Thyroid gland (tissue), 4 donors: Measurements from ENCODE around the gene ATP4A. TPM values are rescaled to one million over a fixed set of nuclear protein-coding genes. Genes with fewer than 3 reads are reported as not detected.

Experiments
- DNase-seq, 2 donors: peaks; one replicate each; pipeline ENCODE4 v3.0.0-alpha.2; 2019
- H3K27ac ChIP-seq, 3 donors: fragments of 200-600 bp; sonication (generic); 1 replicate in 2 of 3; 2 replicates in 1 of 3; pipeline ENCODE4 v1.5.1; 2016 to 2019; ENCODE audit warnings: mild to moderate bottlenecking in 1 of 3, moderate library complexity in 1 of 3
- H3K27me3 ChIP-seq: fragments of 200-600 bp; sonication (generic); one replicate; pipeline ENCODE4 v1.5.1; 2019
- H3K36me3 ChIP-seq, 2 donors: fragments of 200-600 bp; sonication (generic); one replicate each; pipeline ENCODE4 v1.5.1; 2016 to 2019
- H3K4me1 ChIP-seq, 2 donors: fragments of 200-600 bp; sonication (generic); one replicate each; pipeline ENCODE4 v1.5.1; 2017 to 2019
- H3K4me3 ChIP-seq, 3 donors: fragments of 200-600 bp; sonication (generic); replicated peaks in 1 of 3; 1 replicate in 2 of 3; 2 replicates in 1 of 3; pipeline ENCODE4 v1.5.1; 2016; ENCODE audit warnings: mild to moderate bottlenecking in 1 of 3
- H3K9me3 ChIP-seq: fragments of 200-600 bp; sonication (generic); one replicate; pipeline ENCODE4 v1.5.1; 2017
- POLR2A ChIP-seq, 2 donors: fragments of 450-650 bp; IDR thresholded peaks; one replicate each; pipeline ENCODE4 v1.6.1; 2017; ENCODE audit warnings: antibody characterized with exemption in 2 of 2, mild to moderate bottlenecking in 2 of 2, moderate library complexity in 1 of 2
- WGBS, 2 donors: methylation state at CpG; one replicate each; pipeline ENCODE4 v1.1.5; 2017; 5-methylcytosine and 5-hydroxymethylcytosine counted together
- intact Hi-C: fragments of 100-400 bp; cut with DNase I; formaldehyde crosslinking; loops from one replicate; pipeline ENCODE4 v1.15.1; 2023
- total RNA-seq, 4 donors: library from RNA; depleted of rRNA; stranded (reverse); fragments of >200 nt; gene quantifications; one replicate each; pipeline ENCODE4 v1.2.3, GENCODE V29; 2016
- TF ChIP-seq, protein P1 (sequence below), 6 experiments: fragments of 200-600 bp in 3 of 6; fragments of 450-650 bp in 3 of 6; sonication (generic) in 3 of 6; IDR thresholded peaks; one replicate each; pipeline ENCODE4 v1.5.1; 2016 to 2019; ENCODE audit warnings: antibody characterized with exemption in 6 of 6, mild to moderate bottlenecking in 2 of 6, inconsistent platforms in 1 of 6, moderate library complexity in 1 of 6

ATP4A gene
- total RNA-seq, 4 donors from 2014 or later = 0.27 to 1.9 (median 0.33) TPM

- no peaks in the 10 kb centered on the region for H3K27me3 ChIP-seq
- DNase-seq = peak; percentile 95
- H3K4me3 ChIP-seq = peak within 1 kb of the TSS; percentile 75 to 88 (median 76)
- H3K4me1 ChIP-seq = peaks cover 23 to 41% of the 10 kb centered on the region in 2 donors
- H3K9me3 ChIP-seq = no peaks in the 10 kb centered on the region
- TF ChIP-seq POLR2A (IDR thresholded peaks at IDR 0.05) = peak in 1 of 2 donors; percentile 78
- TF ChIP-seq, protein P1, sequence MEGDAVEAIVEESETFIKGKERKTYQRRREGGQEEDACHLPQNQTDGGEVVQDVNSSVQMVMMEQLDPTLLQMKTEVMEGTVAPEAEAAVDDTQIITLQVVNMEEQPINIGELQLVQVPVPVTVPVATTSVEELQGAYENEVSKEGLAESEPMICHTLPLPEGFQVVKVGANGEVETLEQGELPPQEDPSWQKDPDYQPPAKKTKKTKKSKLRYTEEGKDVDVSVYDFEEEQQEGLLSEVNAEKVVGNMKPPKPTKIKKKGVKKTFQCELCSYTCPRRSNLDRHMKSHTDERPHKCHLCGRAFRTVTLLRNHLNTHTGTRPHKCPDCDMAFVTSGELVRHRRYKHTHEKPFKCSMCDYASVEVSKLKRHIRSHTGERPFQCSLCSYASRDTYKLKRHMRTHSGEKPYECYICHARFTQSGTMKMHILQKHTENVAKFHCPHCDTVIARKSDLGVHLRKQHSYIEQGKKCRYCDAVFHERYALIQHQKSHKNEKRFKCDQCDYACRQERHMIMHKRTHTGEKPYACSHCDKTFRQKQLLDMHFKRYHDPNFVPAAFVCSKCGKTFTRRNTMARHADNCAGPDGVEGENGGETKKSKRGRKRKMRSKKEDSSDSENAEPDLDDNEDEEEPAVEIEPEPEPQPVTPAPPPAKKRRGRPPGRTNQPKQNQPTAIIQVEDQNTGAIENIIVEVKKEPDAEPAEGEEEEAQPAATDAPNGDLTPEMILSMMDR (IDR thresholded peaks at IDR 0.05) = no peak
- intact Hi-C loops = loop anchor here (5.0 kb wide), 2 partner anchors 47 to 172 kb away; partner anchors contain the start of gene KMT2B
- H3K36me3 ChIP-seq = no peaks in the 10 kb centered on the region
- peak within 1 kb of the TSS; percentile 34 to 80 (median 75) for H3K27ac ChIP-seq
- WGBS, 2 donors = 1 to 2% methylated on average over 22 to 43 of the region's 85 CpGs
These were observed 18.2 kb downstream of the ATP4A start, which contains the start of gene TMEM147 for GRCh38 chr19:35545001-35545854. TMEM147 (plus strand) TSS chr19:35545626; CDS start chr19:35545740, 114 bp downstream.

- peak overlapping the region in 1 of 3 donors; percentile 75 for H3K4me3 ChIP-seq
- TF ChIP-seq, protein P1 (IDR thresholded peaks at IDR 0.05) = no peak
- no peak for TF ChIP-seq POLR2A (IDR thresholded peaks at IDR 0.05)
- H3K36me3 ChIP-seq = no peaks in the 10 kb centered on the region
- H3K9me3 ChIP-seq = no peaks in the 10 kb centered on the region
- 84 to 96% methylated on average over 3 of the region's 3 CpGs for WGBS, 2 donors
- peak overlapping the region in 1 of 3 donors; percentile 80 for H3K27ac ChIP-seq
- H3K27me3 ChIP-seq = no peaks in the 10 kb centered on the region
- DNase-seq = no peak
- peaks cover 23 to 33% of the 10 kb centered on the region in 2 donors for H3K4me1 ChIP-seq
- intact Hi-C loops = no loop called here
These were observed 19.2 kb downstream of the ATP4A start for GRCh38 chr19:35544110-35544802.

GRCh38 chr19:35543280-35544109, 20.0 kb downstream of the ATP4A start:
- WGBS, 2 donors = 92 to 98% methylated on average over 5 to 11 of the region's 15 CpGs
- no peak for TF ChIP-seq POLR2A (IDR thresholded peaks at IDR 0.05)
- TF ChIP-seq, protein P1 (IDR thresholded peaks at IDR 0.05) = no peak
- no peak for DNase-seq
- Histone ChIP-seq H3K27ac (no peak overlapping the region), H3K9me3 (no peaks in the 10 kb centered on the region), H3K27me3 (no peaks in the 10 kb centered on the region), H3K4me1 (peaks cover 19 to 27% of the 10 kb centered on the region in 2 donors), H3K36me3 (no peaks in the 10 kb centered on the region), H3K4me3 (no peak overlapping the region)
- intact Hi-C loops = no loop called here

- Histone ChIP-seq H3K27me3 (no peaks in the 10 kb centered on the region), H3K4me3 (no peak overlapping the region), H3K9me3 (no peaks in the 10 kb centered on the region), H3K4me1 (peaks cover 19 to 21% of the 10 kb centered on the region in 2 donors), H3K36me3 (no peaks in the 10 kb centered on the region), H3K27ac (no peak overlapping the region)
- no peak for TF ChIP-seq POLR2A (IDR thresholded peaks at IDR 0.05)
- TF ChIP-seq, protein P1 (IDR thresholded peaks at IDR 0.05) = no peak
- no peak for DNase-seq
- intact Hi-C loops = no loop called here
- WGBS, 2 donors = 95 to 96% methylated on average over 7 to 10 of the region's 11 CpGs
These were observed 21.2 kb downstream of the ATP4A start for GRCh38 chr19:35542209-35542608.
